Activated CD4-positive, alpha-beta T cell treated with anti-CD3 and anti-CD28 coated beads, Interleukin-2, amount 50 U/mL, for 16 hours (primary cell): ENCODE data around the gene RAB5A.
"Not testable (repeated sequence)": the region's sequence is repeated elsewhere in the genome, so short reads cannot be mapped to it uniquely, and the experiment has no call there.

Experiments used
- DNase-seq: peaks from one replicate; pipeline ENCODE4 v3.0.0-alpha.2; 2020

RAB5A gene, protein sequence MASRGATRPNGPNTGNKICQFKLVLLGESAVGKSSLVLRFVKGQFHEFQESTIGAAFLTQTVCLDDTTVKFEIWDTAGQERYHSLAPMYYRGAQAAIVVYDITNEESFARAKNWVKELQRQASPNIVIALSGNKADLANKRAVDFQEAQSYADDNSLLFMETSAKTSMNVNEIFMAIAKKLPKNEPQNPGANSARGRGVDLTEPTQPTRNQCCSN

DNA sequence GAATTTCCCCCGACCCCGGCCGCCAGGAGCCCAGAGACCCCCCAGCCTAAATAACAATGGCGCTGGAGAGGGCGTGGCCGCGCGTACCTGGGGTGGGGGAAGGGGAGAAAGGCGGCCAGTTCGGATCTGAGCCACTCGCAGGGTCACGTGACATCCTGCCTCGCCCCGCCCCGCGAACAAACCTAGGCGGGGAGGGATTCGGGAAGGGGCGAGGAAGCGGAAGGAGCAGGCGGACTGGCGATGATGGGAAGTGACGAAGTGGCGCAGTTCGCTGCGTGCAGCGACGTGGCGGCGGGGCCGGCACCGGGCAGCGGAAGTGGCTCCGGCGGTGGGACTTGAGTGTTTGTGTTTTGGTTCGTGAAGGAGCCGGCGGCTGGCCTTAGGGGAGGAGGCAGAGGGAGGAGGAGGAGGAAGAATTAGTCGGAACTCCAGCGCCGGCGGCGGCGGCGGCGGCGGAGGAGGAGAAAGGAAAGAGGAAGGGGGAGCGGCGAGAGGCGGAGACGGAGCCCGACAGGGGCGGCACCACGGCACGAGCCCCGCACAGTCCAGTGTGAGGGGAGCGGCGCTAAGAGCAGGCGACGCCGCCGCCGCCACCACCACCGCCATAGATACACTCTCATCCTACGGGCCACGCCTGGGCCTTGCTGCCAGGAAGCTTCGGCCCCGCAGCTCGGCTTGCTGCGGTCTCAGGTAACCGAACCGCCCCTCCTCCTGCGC lies at the start of gene RAB5A:
Gene RAB5A (plus strand): TSS at position 266 of the 717 bp plus-strand sequence. CDS start 3,802 bp downstream, outside the sequence.
- peak; percentile 99 for DNase-seq

DNA sequence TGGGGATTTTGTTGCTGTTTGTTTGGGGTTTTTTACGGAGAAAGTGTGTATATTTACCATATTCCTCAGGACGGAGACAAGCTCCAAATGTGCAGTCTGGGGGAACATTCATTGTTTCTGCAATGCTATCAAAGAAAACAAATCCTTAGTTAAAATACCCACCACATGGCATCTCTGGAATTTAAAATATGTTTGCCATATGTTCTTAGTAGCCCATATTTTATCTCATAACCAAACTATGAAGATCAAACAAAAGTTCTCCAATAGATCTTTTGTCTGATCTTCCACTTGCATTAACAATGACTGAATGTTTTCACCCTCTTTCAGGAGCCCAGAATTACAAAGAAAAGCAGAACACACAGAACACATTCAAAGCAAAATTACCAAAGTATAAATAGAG lies 48.2 kb upstream of the RAB5A start:
- DNase-seq = no peak

DNA sequence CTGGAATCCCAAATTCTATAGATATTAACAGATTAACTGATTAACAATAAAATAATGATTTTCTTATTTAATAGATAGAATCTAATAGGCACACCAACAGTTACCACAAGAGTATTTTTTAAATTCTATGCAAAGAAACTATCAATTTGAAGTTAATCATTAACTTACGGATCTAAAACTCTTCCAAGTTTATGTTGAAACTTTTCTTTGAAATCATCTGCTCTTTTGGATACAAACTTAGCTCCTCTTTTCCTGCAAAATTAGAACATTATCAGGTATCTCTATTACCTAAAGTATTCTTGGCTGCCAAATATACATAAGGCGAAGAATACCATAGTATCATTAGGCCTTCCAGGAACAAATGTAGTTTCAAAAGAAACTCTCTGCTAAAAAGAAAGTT lies 47.6 kb upstream of the RAB5A start:
- DNase-seq = no peak

DNA sequence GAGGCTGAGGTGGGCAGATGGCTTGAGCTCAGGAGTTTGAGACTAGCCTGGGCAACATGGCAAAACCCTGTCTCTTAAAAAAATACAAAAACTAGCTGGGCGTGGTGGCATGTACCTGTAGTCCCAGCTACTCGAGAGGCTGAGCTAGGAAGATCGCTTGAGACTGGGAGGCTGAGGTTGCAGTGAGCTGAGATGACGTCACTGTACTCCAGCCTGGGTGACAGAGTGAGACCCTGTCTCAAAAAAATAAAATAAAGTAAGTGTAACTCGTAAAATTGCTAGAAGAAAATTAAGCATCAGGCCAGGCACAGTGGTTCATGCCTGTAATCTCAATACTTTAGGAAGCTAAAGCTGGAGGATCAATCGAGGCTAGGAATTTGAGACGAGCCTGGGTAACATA lies 47.1 kb upstream of the RAB5A start:
- DNase-seq = not testable (repeated sequence)

DNA sequence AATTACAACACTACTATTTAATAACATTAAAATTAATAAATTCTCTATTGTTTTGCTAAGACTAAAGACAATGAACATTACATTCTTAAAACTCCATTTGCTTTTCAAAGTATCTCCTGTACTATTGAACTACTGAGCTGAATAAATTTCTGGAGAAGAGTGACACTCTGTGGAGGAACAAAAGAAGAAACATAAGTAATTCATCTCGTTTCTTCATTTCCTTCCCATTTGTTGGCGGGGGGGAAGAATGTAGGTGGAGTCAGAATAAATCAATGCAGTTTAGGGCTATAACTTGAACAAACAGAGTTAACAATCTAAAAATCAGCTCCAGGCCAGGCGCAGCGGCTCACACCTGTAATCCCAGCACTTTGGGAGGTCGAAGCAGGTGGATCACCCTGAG lies 45.6 kb upstream of the RAB5A start:
- no peak for DNase-seq

DNA sequence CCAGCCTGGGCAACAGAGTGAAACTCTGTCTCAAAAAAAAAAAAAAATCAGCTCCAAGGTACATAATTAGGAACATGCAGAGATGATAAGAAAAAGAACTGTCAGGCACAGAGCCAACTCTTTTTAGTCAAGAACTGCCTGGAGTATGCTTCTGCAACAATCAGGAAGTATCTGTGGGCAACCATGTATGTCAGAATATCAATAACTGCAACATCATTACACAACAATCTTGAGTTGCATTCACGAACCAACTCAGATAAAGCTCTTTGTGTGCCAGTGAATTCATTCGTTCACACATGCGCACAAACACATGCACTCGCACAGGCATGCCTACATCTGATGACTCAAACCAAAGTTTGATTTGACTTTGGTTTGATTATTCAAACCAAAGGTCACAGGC lies 45.0 kb upstream of the RAB5A start:
- DNase-seq = no peak

DNA sequence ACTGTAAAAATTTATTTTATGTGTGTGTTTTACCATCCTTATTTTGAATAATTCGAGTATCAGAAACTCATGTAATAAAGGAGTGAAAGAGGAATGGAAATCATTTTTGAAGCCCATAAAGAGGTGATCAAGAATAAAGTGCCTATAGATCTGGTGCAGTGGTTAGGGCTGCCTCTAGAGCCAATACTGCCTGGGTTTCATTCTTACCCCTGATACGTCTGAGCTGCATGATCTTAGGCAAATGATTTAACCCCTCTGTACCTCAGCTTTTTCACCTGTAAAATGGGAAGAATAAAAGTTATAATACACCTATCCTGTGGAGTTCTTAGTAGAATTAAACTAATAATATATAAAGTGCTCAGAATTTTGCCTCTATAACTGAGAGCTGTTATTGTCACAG lies 43.2 kb upstream of the RAB5A start:
- no peak for DNase-seq

DNA sequence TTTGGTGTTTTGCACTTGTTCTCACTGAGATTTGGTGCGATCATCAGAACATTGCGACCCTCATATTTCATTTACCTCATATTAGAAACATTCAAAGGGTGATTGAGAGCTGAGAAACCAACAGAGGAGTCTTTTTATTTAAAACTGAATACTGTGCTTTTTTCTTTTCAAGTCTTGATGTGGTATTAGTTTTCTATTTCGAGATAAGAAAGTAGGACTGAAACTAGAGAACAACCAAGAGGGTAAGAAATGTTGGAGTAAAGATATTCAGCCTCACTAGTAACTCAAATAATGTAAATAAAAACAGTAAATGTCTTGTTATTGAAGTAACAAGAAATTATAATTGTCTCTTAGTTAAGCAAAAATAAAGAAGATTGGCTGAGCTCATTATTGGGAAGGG lies 39.4 kb upstream of the RAB5A start:
- no peak for DNase-seq

DNA sequence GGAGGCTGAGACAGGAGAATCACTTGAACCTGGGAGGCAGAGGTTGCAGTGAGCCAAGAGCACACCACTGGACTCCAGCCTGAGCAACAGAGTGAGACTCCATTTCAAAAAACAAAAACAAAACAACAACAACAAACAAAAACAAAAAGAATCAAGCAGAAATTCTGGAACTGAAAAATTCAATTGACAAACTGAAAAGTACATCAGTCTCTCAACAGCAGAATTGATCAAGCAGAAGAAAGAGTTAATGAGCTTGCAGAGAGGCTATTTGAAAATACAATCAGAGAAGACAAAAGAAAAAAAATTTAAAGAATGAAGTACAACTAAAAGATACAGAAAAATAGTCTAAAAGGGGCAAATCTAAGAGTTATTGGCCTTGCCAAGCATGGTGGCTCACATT lies 35.4 kb upstream of the RAB5A start:
- DNase-seq = no peak

DNA sequence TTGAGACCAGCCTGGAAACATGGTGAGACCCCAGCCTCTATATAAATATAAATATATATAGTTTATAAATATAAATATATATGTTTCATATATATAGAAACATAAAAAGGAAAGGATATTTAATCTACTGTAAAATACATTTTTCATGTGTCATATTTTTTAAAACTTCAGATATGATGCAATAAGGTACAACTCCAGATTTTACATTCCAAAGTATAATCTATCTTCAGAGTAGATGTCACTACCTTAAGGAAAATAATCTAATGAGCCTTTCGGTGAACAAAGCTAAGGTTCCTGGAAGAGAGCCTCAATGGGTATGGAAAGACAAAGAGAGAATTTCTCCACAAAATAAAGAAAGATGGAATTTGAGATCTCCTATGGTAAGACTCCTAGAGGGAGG lies 29.7 kb upstream of the RAB5A start:
- DNase-seq = no peak

DNA sequence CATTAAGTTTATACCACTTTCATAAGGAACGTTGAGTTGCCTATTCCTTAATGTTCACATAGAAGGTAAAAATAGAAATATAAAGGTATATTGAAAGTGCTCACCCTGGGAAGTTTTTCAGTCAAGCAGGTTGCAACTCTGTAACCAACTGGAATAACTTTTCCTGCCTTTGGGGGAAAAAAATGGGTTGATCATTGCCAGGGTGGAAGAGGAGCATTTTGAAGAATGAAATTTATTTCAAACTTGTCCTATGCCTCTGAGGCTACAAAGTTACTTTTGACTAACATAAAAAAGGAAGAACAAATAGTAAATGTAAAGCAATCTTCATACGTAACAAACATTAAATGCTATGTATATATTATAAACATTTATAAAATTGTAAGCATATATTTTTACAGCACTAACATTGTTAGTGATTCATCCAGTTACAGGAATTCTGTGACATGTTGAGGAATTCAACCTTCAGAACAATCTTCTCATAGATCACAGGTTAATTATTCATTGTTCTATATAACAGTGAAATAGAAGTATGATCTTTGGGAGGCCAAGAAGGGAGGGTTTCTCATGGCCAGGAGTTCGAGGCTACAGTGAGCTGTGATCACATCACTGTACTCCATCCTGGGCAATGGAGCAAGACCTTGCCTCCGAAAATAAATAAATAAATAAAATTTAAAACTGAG lies 26.4 kb upstream of the RAB5A start:
- DNase-seq = no peak

DNA sequence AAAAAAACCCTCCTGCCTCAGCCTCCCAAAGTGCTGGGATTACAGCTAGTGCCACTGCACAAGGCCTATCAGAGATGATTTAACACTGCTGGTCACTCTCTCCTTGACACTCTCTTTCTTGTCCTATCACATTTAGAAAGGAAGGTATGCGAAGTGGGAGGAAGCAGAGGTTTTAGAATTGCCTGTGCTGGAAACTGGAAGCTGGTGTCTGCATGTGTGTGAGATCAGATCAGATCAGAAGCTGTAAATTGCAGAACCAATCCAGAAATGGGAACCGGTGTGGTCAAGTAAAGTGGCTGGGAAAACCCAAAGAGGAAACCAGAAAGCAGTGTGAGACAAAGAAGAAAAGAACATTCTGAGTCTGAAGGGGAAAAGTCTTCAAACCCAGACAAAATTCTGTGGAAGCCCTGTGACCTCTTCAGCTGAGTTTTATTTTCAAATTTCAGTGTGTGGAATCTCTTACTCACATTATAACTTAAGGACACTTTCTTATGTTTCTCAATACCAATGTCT lies 15.7 kb upstream of the RAB5A start:
- peak; percentile 85 for DNase-seq

DNA sequence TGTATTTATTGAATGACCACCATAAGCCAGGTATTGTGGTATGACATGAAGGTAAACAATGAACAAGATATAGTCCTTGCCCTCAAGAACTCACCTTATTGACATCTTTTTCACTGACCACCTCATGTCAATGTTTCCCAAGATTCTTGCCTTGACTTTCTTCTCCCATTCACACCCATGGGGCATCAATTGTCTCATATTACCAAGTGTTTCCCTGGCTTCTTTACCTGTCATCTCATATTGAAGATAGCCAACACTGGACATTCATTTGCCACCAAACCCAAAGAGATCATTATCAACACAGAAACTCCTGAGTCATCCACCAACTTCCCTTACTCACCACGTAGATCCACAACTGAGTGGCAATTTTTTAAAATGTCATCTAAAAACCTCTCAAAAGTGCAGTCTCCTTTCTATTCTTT lies 15.1 kb upstream of the RAB5A start:
- DNase-seq = peak; percentile 73

DNA sequence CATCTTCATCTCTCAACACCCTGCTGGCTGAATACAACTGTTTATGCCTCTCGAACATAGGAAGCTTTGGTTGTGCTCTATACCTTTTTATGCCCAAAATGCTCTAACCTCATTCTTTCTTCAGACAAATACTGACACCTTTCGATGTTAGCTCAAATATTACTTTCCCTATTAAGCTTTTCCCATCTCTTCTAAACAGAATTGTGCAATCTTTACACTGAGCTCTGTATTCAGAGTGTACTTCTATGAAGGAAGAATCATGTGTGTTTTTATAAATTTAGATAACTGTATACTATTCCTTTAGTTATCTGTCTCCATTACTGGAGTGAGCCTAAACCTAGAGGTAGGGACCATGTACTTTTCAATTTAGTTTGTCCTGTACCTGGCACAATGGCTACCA lies 14.5 kb upstream of the RAB5A start:
- no peak for DNase-seq

DNA sequence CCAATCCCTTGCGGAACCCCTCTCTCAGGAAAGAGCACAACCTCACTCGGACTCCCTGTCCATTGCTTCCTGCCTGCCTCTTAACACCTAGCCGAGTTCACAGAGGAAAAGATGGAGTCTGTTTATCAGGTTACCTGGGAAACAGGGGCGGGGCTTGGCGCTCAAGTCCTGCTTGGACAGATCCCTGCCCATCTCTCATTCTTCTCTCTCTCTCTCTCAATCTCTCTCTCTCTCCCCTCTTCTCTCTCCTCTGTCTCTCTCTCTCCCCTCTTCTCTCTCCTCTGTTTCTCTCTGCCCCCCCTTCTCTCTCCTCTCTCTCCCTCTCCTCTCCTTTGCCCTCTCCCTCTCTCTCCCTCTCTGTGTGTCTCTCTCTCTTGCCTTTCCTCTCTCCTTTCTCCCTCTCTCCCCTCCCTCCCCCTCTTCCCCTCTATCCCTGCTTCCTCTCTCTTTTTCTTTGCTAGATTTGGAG lies 12.8 kb upstream of the RAB5A start, which contains the start of gene EFHB:
Gene EFHB (minus strand): TSS at position 120 of the 469 bp plus-strand sequence. CDS start 199 bp downstream, outside the sequence.
- DNase-seq = no peak

DNA sequence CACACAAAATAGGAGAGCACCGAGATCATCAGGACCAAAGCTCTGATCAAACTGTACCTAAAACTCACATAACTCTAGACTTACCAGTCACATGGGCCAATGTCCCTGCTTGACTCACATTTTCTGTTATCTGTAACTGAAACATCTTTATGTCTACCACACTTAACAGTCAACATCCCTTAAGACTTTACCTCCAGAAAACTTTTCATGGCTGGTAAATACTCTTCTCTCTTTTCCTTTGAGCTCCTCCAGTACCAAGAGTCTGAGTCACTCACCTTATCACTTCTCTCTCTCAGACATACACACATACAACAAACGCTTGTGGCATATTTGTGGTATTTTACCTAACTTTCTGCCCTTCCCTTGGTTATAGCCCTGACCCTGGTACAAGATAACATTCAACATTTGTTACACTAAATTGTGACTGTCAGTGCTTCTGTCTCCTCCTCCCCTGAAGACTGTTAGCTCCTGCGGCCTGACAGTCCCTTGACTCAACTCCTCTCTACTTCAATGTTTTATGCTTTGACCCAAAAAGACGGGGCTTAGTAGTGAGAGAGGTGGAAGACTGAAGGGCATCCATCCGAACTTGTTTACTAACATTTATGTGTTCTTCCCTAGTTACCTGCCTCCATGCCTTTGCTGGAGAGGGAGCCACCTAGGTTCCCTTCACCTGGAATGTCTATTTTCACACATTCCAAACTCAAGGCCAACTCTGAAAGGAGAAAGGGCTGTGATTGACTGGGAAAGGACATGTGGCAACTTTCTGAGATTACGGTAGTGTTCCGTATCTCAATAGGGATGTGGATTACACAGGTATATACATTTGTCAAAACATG lies 9.2 kb upstream of the RAB5A start:
- DNase-seq = peak; percentile 63

DNA sequence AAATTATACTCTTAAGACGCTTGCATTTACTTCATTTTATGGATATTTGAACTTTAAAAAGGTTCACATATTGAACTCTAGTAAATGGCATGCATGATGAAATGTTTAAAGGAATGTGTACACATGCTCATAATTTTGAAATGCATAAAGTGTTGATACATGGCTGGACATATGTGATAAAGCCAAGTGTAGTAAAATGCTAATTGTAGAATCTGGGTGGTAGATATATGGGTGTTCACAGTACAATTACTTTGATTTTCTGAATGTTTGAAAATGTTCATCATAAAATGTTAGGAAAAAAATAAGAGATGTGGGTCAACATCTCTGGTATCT lies 8.6 kb upstream of the RAB5A start:
- DNase-seq = no peak

DNA sequence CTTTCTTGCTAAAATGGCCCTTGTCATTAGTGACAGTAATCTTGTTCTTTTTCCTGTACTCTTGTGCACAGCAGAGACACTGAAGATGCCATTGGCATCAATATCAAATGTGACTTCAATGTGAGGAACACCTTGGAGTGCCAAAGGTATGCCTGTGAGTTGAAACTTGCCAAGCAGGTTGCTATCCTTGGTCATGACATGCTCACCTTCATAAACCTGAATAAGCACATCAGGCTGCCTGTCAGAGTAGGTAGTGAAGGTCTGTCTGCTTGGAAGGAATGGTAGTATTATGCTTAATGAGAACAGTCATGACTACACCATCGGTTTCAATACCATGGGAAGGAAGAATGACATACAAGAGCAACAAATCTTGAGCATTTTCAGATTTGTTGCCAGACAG lies 6.3 kb upstream of the RAB5A start:
- DNase-seq = no peak

DNA sequence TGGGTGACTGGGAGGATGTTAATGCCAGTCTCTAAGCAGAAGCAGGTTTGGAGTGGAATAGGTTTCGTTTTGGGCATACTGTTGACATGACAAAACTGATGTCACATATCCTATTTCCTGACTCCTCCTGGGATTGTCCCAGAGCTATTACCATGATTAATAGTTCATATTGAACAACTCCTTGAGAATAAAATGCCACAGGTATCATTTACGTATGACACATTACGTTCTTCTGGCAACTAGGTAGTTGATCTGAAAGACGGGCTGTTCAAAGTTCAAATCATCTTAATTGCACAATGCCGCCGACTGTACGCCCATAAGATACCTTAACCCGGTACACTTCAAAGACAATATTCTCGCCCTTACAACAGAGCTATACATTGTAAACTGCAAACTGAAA lies 1.4 kb upstream of the RAB5A start:
- no peak for DNase-seq

DNA sequence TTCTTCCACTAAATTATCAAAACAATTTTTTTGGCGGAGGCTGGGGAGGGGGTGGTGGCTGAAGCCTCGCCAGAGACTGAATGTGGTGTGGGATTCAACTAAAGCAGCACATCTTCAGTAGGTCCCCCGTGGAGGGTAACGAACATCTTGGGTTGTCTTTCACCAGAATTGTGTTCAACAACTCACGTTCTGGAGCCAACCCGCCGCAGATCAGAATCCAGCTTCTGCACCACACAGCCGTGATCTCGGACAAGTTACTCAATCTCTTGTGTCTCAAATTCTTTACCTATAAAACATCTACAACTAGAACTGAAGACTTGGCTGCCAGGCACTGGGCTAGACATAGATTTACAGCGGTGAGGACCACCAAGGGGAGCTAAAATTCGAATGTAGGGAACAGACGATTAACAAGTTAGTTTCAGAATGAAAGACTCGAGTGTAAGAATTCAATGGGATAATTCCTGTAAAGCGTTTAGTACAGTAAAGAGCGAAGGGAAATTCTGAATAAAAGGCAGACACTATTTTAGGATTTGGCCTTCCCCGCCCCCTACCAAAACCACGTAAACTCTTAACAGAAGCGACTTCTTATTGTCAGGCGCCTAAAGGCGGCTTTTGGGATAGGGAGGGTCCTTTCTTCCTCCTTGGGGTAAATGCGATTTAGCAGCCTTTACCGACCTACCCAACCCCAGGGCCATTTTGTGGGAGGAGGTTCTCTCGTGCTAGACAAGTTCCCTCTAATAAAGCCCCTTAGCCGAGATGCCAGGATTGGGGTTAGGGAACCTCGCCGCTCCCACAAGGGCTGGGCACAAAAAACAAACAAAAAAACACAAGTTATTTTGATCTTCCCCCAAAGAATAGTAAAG lies 697 bp upstream of the RAB5A start:
- no peak for DNase-seq

DNA sequence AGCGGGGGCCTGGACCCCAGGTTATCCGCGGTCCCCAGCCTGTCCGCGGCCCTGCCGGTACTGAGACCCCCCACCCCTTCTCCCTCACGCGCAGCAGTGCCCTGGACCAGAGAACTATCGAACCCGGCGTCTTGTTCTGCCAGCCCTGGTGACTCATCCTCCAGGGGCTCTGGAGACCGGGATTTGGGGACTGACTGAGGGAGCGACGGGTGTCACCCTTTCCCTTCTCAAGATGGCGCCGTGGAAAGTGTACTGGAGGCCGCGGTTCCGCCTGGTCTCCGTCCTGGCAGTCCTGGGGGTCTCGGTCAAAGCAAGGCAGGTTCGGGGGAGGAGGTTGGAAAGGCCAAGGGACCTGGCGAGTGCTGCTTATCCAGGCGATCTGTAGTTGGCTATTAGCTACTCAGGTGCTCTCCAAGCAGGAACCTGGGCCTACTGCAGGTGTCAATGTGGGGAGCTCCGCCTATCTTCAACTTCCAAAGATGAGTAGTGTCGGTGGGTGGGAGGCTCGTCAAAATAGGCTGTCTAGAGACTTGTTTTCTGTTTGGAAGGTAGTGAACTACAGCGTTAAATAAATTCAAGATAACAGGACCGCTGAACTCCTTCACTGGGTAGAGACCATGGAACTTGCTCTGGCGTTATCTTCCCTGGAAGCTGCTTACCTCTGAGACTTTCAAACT lies 790 bp downstream of the RAB5A start:
- peak; percentile 46 for DNase-seq
